IPS DF 4.7 (cell line): ENCODE data around the gene MATR3.

Experiments
- DNase-seq: peaks from one replicate; pipeline ENCODE4 v3.0.0-alpha.2; 2013; ENCODE audit warnings: low spot score; ENCODE audit errors: extremely low read depth

Gene MATR3

GRCh38 chr5:139271201-139272027 lies 22.1 kb upstream of the MATR3 start:
- DNase-seq, result no peak

- no peak for DNase-seq
These were observed 20.8 kb upstream of the MATR3 start for GRCh38 chr5:139272471-139273321.

GRCh38 chr5:139273322-139273571 lies 20.3 kb upstream of the MATR3 start:
- no peak for DNase-seq

GRCh38 chr5:139273572-139274289 lies 19.8 kb upstream of the MATR3 start:
- no peak for DNase-seq

GRCh38 chr5:139275536-139275935 lies 18.0 kb upstream of the MATR3 start:
- no peak for DNase-seq

- DNase-seq, result no peak
These were observed 17.6 kb upstream of the MATR3 start for GRCh38 chr5:139275956-139276355.

GRCh38 chr5:139276426-139276825 lies 17.1 kb upstream of the MATR3 start:
- no peak for DNase-seq

- no peak for DNase-seq
These were observed 16.4 kb upstream of the MATR3 start for GRCh38 chr5:139277171-139277570.

- DNase-seq, result no peak
These were observed 14.8 kb upstream of the MATR3 start for GRCh38 chr5:139278540-139279274.

- DNase-seq, result no peak
These were observed 11.4 kb upstream of the MATR3 start for GRCh38 chr5:139282197-139282557.

- DNase-seq, result no peak
These were observed 10.0 kb upstream of the MATR3 start for GRCh38 chr5:139283252-139284166.

- no peak for DNase-seq
These were observed 9.2 kb upstream of the MATR3 start for GRCh38 chr5:139284295-139284694.

- DNase-seq, result no peak
These were observed 7.7 kb upstream of the MATR3 start for GRCh38 chr5:139285651-139286392.

GRCh38 chr5:139287890-139288635 lies 5.5 kb upstream of the MATR3 start:
- no peak for DNase-seq

- no peak for DNase-seq
These were observed 2.5 kb upstream of the MATR3 start for GRCh38 chr5:139291051-139291450.

GRCh38 chr5:139293202-139293506 lies 386 bp upstream of the MATR3 start:
- DNase-seq, result no peak

- no peak for DNase-seq
These were observed 1.0 kb downstream of the MATR3 start for GRCh38 chr5:139294374-139295165.

GRCh38 chr5:139295346-139296057 lies 2.0 kb downstream of the MATR3 start:
- no peak for DNase-seq
